ENCODE data around the gene THADA.

The THADA gene

DNA sequence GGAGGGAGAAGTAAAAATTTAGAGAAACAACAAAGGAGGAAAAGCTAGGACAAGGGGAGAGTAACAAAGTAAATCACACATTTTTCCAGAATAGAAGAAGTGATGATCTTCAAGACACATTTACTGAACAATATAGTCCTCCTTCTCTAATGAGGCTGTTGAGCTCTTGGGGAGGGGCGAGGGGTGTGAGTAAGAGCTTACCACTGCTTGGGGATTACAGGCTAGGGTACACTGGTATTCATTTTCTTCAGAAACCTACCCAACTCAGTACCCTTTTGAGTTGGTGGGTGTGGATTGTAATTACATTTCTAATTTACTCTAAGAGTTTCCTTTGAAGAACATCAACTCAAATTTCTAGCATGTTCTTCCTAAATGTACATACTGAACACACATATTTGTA lies 211.7 kb downstream of the THADA start:
- no peak for DNase-seq (ENCODE audit: low read depth)

DNA sequence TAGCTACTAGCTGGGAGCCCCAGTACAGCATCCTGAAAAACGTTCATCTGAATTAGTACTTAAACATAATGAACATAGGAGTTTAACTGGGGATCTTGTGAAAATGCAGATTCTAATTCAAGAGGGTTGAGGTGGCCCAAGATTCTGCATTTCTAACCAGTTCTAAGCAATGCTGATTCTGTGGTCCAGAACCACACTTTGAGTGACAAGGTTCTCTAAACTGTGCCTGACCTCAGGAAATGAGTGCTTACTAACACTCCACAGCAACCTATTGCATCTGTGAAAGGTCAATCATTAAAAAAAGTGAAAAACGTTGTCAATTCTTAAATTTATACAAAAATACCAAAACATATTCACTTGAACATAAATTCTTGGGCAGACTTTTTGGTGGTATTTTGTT lies 212.3 kb downstream of the THADA start:
- DNase-seq (ENCODE audit: low read depth), result no peak

- no peak for DNase-seq (ENCODE audit: low read depth)
Observed at GRCh38 chr2:43379494-43379893, 216.3 kb downstream of the THADA start.

- DNase-seq (ENCODE audit: low read depth), result no peak
Observed at GRCh38 chr2:43377327-43377726, 218.5 kb downstream of the THADA start.

GRCh38 chr2:43376523-43377198 lies 219.2 kb downstream of the THADA start:
- peak; percentile 37 for DNase-seq (ENCODE audit: low read depth)

DNA sequence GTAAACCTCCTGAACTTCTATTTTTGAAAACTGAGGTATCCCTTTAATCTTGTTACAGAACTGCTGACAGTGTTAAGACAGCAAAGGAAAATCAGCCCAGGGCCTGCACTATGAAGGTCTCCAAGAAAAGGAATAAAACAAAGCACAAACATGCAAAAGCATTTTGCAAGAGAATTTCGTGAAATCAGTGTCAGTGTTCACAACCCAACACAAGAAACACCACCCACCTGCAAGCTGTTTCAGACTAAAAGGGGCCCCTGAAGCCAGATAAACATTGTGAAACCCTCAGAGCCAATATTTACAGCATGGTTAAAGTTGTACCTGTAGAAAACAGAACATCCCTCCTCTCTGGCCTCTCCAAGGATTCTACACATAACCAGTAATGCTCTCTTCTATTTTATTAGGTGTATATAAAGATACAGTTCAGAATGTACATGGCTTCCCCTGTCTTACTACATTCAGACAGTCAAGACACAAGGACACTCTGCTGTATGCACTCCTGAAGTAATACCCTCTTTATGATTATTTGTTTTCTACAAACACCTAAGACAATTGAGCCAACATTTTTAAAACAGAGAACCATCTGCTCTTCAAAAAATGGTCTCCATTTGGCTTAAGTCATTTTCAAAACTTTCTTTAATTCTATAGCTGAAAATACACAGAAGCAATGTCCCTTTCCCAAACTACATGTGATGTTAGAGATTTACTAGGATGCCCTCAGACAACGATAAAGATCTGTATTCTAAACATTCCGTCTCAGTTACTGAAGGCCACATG lies 219.9 kb downstream of the THADA start:
- no peak for DNase-seq (ENCODE audit: low read depth)

- DNase-seq (ENCODE audit: low read depth), result no peak
Observed at GRCh38 chr2:43372416-43373081, 223.3 kb downstream of the THADA start.

DNA sequence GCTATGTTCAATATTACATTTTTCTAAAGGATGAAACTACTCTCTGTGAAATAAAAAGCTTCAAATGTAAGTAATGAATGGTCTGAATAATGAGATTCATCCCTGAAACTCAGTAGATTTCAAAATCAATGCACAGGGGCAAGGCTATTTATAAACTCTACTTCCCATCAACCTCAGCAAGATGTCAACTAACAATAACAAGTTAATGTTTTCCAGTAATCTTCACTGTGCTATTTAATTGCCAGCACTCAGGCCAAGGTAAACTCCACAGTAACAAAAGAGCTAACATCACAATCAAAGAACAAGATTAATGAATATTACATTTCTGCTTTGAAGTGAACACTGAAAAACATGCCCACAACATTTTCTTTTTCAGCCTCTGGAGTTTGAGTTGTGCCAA lies 225.1 kb downstream of the THADA start:
- DNase-seq (ENCODE audit: low read depth), result no peak

- no peak for DNase-seq (ENCODE audit: low read depth)
Observed at GRCh38 chr2:43370146-43370545, 225.7 kb downstream of the THADA start.

DNA sequence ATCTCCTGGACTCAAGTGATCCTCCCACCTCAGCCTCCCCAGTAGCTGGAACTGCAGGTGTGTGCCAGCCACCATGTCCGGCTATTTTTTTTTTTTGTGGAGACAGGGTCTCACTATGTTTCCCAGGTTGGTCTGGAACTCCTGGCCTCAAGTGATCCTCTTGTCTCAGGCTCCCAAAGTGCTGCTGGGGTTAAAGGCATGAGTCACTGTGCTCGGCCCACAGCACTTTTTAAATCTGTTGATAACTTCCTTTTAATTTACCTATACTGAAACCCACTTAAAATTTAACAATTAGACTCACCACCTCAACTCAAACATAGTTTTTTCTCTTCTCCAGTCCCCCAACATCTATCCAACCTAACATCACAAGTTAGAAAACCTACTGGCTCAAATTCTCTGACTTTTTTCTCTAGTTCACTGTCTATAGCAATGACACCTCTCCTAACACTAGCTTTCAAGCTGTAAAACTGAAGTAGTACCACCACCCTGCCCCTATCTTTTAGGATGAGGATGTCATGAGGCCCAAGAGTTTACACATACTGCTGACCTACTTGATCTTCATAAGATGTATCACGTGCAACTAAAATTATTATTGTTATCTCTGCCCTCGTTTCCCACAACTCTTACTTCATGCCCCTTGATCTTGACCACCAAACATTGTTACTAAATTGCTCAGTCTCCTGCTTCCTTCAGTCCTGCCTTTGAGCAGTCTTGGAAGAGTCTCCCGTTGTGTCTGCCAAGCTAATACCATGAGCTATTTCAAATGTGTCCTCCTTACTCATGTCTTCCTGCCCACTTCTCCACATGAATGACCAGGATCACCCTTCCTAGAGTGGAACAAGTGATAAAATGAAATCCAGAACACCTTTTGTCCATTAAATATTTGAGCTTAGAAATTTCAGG lies 227.1 kb downstream of the THADA start:
- no peak for DNase-seq (ENCODE audit: low read depth)

GRCh38 chr2:43367012-43367782 lies 228.6 kb downstream of the THADA start:
- DNase-seq (ENCODE audit: low read depth), result no peak

- DNase-seq (ENCODE audit: low read depth), result peak; percentile 44
Observed at GRCh38 chr2:43363120-43363519, 232.7 kb downstream of the THADA start.

DNA sequence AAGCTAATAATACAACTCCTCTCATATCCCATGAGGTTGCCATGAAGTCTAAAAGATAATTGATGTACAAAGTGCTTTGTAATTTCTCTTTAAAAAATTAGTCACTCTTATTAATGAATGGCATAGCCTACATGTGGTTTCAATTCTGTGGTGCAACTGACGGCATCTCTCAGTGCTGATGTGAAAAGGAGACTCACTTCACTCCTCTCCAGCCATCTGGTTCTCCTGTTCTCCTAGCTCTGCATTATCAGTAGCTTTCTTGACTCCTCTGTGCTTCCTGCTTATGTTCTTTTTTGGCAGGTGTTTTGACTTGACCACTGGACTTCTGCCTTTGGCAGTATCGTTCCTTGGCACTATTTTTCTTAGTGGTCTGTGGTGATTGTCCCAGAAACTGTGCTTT lies 234.6 kb downstream of the THADA start:
- DNase-seq (ENCODE audit: low read depth), result no peak

DNA sequence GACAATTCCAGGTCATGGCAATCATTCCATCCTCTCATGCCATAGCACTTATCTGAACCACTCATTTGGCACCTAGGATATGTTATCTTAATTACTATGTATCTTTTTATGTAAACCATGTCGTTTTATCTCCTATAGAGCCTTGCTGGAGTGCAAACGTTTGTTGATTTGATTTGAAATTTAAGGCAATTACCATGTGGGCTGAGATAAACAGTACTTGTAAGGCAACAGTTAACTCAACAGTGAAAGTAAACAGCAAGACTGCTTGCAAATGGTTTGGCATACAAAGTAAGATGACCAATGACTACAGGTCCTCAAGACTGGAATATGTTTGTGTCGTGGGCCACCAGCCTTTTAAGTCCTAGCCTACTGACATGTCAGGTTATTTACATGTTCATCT lies 235.7 kb downstream of the THADA start:
- DNase-seq (ENCODE audit: low read depth), result no peak

GRCh38 chr2:43358410-43359201 lies 237.2 kb downstream of the THADA start:
- DNase-seq (ENCODE audit: low read depth), result no peak

- peak; percentile 30 for DNase-seq (ENCODE audit: low read depth)
Observed at GRCh38 chr2:43356774-43357173, 239.1 kb downstream of the THADA start.

GRCh38 chr2:43355399-43355798 lies 240.4 kb downstream of the THADA start:
- no peak for DNase-seq (ENCODE audit: low read depth)

DNA sequence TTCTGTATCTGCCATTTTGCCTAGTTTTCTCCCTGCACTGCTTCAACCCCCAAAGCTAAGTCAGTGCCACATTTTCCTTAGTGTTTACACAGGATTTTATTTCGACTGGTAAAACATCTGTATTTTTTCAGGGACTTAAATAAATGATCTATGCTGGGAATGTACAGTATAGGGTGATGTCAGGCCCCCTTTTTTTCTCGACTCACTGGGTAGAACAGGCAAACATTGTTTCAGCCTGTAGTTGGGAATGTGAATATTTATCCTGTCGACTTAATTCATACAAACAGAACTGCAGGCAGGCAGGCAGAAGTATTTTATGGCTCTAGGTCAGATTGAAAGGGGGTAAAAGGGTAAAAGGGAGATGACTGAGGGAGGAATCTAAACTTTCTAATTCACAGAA lies 245.9 kb downstream of the THADA start:
- DNase-seq (ENCODE audit: low read depth), result no peak

DNA sequence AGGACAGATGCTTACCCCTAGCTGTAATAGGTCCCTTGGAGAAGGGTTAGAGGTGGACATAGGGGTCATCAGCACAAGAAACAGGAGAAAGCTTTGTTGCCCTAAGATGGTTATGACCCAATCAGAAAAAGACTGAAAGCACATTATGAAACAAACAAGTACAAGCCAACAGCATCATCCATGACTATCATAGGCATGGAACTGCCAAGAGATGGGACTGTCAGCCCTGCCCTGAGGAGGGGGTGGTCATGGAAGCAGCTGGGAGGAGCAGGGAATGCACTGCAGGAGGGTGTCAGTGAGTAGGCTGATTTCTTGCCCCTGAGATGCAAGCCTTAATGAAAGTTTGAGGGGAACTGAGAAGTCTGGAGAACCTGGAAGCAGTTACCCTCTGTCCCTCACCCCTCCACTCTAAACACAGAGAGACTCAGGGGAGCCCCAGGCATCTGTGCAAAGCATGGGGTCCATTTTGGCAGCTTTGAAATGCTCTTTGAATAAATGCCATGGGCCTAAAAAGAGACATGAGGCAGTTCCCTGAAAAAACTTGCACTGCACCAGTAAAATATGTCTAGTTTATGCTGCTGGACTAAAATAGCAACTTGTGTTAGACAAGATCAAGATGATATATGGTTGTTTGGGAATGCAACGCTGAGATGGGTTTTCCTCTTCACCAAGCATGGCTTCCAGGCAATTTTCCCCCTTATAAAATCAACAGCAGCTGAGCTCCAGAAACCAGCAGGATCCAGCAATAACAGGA lies 246.8 kb downstream of the THADA start:
- no peak for DNase-seq (ENCODE audit: low read depth)

DNA sequence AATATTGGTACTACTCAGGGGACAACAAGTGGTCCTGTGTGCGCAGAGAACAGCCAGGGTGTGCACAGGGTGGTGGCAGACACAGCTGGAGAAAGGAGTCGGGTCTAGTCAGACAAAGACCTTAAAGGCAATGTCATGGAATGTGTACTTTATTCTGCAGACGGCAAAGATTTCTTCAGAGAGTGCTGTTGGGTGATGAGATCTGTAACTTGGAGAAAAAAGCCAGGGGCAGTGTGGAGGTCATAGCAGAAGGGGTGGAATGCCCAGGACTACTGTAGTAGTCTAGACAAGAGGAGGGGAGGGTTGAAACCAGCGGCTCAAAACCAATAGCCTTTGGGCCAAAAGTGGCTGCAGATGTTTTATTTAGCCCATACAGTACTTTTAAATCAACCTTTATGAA lies 248.1 kb downstream of the THADA start:
- no peak for DNase-seq (ENCODE audit: low read depth)

Data from ELR (cell line).